HepG2 (cell line): ENCODE results near the gene TK2. TPM values are rescaled to one million over a fixed set of nuclear protein-coding genes. Genes with fewer than 3 reads are reported as not detected.

Experiments used
- CCAR2 ChIP-seq: fragments of 200-400 bp; formaldehyde crosslinking; optimal IDR thresholded peaks from 2 replicates; pipeline ENCODE3; 2018; ENCODE audit warnings: low read depth, mild to moderate bottlenecking, low read length, moderate library complexity
- CREB3 ChIP-seq: sonication (generic); formaldehyde crosslinking; IDR thresholded peaks from 2 replicates; pipeline ENCODE4 v1.5.0; 2020; ENCODE audit warnings: missing genetic modification reagents
- EP300 ChIP-seq, 3 experiments: sonication (generic) in 1 of 3; formaldehyde crosslinking in 1 of 3; IDR thresholded peaks; 2 replicates each; pipeline versions ENCODE4 v1.5.1 to v1.6.1; 2011 to 2020; ENCODE audit warnings: low read depth in 2 of 3, low read length in 2 of 3, borderline replicate concordance in 1 of 3, improper control_type of control experiment in 1 of 3, mild to moderate bottlenecking in 1 of 3, missing genetic modification reagents in 1 of 3, moderate library complexity in 1 of 3
- HMGXB4 ChIP-seq, 2 experiments: sonication (generic) in 1 of 2; formaldehyde crosslinking in 1 of 2; IDR thresholded peaks; 2 replicates each; pipeline versions ENCODE4 v1.4.0 to v1.6.1; 2018 to 2020; ENCODE audit warnings: missing genetic modification reagents in 2 of 2, borderline replicate concordance in 1 of 2, low read depth in 1 of 2, mild to moderate bottlenecking in 1 of 2, missing biosample characterization in 1 of 2
- KDM2A ChIP-seq: sonication (generic); formaldehyde crosslinking; IDR thresholded peaks from 2 replicates; pipeline ENCODE4 v1.4.0; 2020; ENCODE audit warnings: low read depth, missing genetic modification reagents, borderline replicate concordance
- NR0B2 ChIP-seq: sonication (generic); formaldehyde crosslinking; IDR thresholded peaks from 2 replicates; pipeline ENCODE4 v1.4.0; 2020; ENCODE audit warnings: mild to moderate bottlenecking, missing genetic modification reagents
- PLRG1 ChIP-seq: fragments of 450-650 bp; conservative IDR thresholded peaks from 2 replicates; pipeline ENCODE4 v1.6.1; 2016
- PRPF4 ChIP-seq: fragments of 200-400 bp; formaldehyde crosslinking; IDR thresholded peaks from 2 replicates; pipeline ENCODE4 v1.6.1; 2016; ENCODE audit warnings: low read length, low read depth; ENCODE audit not compliant: poor library complexity, severe bottlenecking
- RBM22 ChIP-seq: fragments of 200-400 bp; formaldehyde crosslinking; optimal IDR thresholded peaks from 2 replicates; pipeline ENCODE3; 2017; ENCODE audit warnings: mild to moderate bottlenecking, low read length, moderate library complexity
- RFX3 ChIP-seq: IDR thresholded peaks from 2 replicates; pipeline ENCODE4 v1.6.1; 2016; ENCODE audit warnings: missing biosample characterization, missing genetic modification reagents
- SOX6 ChIP-seq, 2 experiments: fragments of 450-650 bp in 1 of 2; sonication (generic) in 1 of 2; formaldehyde crosslinking in 1 of 2; IDR thresholded peaks; 2 replicates each; pipeline versions ENCODE4 v1.4.0 to v1.6.1; 2017 to 2020; ENCODE audit warnings: antibody characterized with exemption in 1 of 2, mild to moderate bottlenecking in 1 of 2, missing genetic modification reagents in 1 of 2
- SRF ChIP-seq: IDR thresholded peaks from 2 replicates; pipeline ENCODE4 v1.6.1; 2011; ENCODE audit warnings: mild to moderate bottlenecking, low read depth, low read length, moderate library complexity
- TBL1XR1 ChIP-seq: fragments of 150-350 bp; IDR thresholded peaks from 2 replicates; pipeline ENCODE4 v1.6.1; 2014; ENCODE audit warnings: borderline replicate concordance, low read length; ENCODE audit not compliant: partially characterized antibody
- ZBTB38 ChIP-seq: sonication (generic); formaldehyde crosslinking; IDR thresholded peaks from 2 replicates; pipeline ENCODE4 v1.5.1; 2020; ENCODE audit warnings: mild to moderate bottlenecking, missing genetic modification reagents
- ZC3H4 ChIP-seq: sonication (generic); formaldehyde crosslinking; IDR thresholded peaks from 2 replicates; pipeline ENCODE4 v1.4.0; 2020; ENCODE audit warnings: missing genetic modification reagents, borderline replicate concordance
- ZNF138 ChIP-seq: sonication (generic); formaldehyde crosslinking; IDR thresholded peaks from 2 replicates; pipeline ENCODE4 v1.5.0; 2020; ENCODE audit warnings: mild to moderate bottlenecking, low read depth, missing genetic modification reagents
- ZNF225 ChIP-seq: sonication (generic); formaldehyde crosslinking; IDR thresholded peaks from 2 replicates; pipeline ENCODE4 v1.4.0; 2020; ENCODE audit warnings: mild to moderate bottlenecking, missing genetic modification reagents
- ZNF275 ChIP-seq: sonication (generic); formaldehyde crosslinking; IDR thresholded peaks from 2 replicates; pipeline ENCODE4 v1.8.0; 2022; ENCODE audit warnings: missing genetic modification reagents, mild to moderate bottlenecking, inconsistent platforms, borderline replicate concordance
- ZNF329 ChIP-seq: sonication (generic); formaldehyde crosslinking; IDR thresholded peaks from 2 replicates; pipeline ENCODE4 v1.9.0; 2021; ENCODE audit warnings: low read depth, mild to moderate bottlenecking, missing genetic modification reagents
- ZNF430 ChIP-seq: sonication (generic); formaldehyde crosslinking; IDR thresholded peaks from 2 replicates; pipeline ENCODE4 v1.9.0; 2021; ENCODE audit warnings: mild to moderate bottlenecking, missing genetic modification reagents
- ZNF567 ChIP-seq: sonication (generic); formaldehyde crosslinking; IDR thresholded peaks from 2 replicates; pipeline ENCODE4 v1.8.1; 2023; ENCODE audit warnings: mild to moderate bottlenecking, missing genetic modification reagents, borderline replicate concordance
- ZNF616 ChIP-seq: sonication (generic); formaldehyde crosslinking; IDR thresholded peaks from 2 replicates; pipeline ENCODE4 v1.5.0; 2020; ENCODE audit warnings: low read depth, mild to moderate bottlenecking, missing genetic modification reagents
- ZNF768 ChIP-seq: sonication (generic); formaldehyde crosslinking; IDR thresholded peaks from 2 replicates; pipeline ENCODE4 v1.4.0; 2020; ENCODE audit warnings: missing genetic modification reagents
- ZNF782 ChIP-seq: sonication (generic); formaldehyde crosslinking; IDR thresholded peaks from 2 replicates; pipeline ENCODE4 v1.4.0; 2020; ENCODE audit warnings: missing genetic modification reagents, mild to moderate bottlenecking, borderline replicate concordance
- ZSCAN25 ChIP-seq: sonication (generic); formaldehyde crosslinking; IDR thresholded peaks from 2 replicates; pipeline ENCODE4 v1.8.0; 2022; ENCODE audit warnings: mild to moderate bottlenecking, missing genetic modification reagents
- polyA plus RNA-seq, 8 experiments: library from polyadenylated mRNA; depleted of rRNA in 3 of 8; stranded (reverse) in 7 of 8; unstranded in 1 of 8; fragments of >200 nt; fragmentation: Illumina TruSeq in 4 of 8; extraction: Trizol in 4 of 8; gene quantifications; 2 replicates each; pipeline versions ENCODE4 v1.2.1 to v1.2.3, GENCODE V29; 2011 to 2016; ENCODE audit warnings: low read depth in 4 of 8, missing spikeins in 1 of 8, mixed read lengths in 1 of 8; ENCODE audit not compliant: insufficient read depth in 1 of 8
- total RNA-seq, 5 experiments: library from RNA; depleted of rRNA; stranded (reverse); fragments of >200 nt; fragmentation: Illumina TruSeq; extraction: Trizol; gene quantifications; 2 replicates each; pipeline ENCODE4 v1.2.3, GENCODE V29; 2016; ENCODE audit warnings: low read depth in 1 of 5

The TK2 gene
- total and polyA plus RNA-seq, 2 of the 13 experiments (the other 11 are each of a cell fraction or from before 2014, with no cell fraction given): 18.7 to 21.0 TPM

- TF ChIP-seq ZNF275 (CRISPR knock-in tag) (no peak), SRF (no peak), RFX3 (CRISPR knock-in tag) (no peak), ZNF430 (CRISPR knock-in tag) (no peak), NR0B2 (CRISPR knock-in tag) (peak; percentile 63; the same call in 1 of the 2 replicates), TBL1XR1 (no peak), ZSCAN25 (CRISPR knock-in tag) (0 out of 2 replicates have a peak, but pooled peaks have one; percentile 39), RBM22 (peak; percentile 5), SOX6 (IDR thresholded peaks at IDR 0.05) (no peak), SOX6 (CRISPR knock-in tag; IDR thresholded peaks at IDR 0.05) (no peak; the same call in 1 of the 2 replicates), CREB3 (no peak), ZNF567 (CRISPR knock-in tag) (0 out of 2 replicates have a peak, but pooled peaks have one; percentile 63), CCAR2 (no peak), ZNF768 (peak; percentile 48), EP300 (IDR thresholded peaks at IDR 0.05; ENCODE audit: low read depth in 2 of 2, low read length in 2 of 2) (no peak), EP300 (CRISPR knock-in tag; IDR thresholded peaks at IDR 0.05; ENCODE audit: borderline replicate concordance) (no peak), ZNF138 (no peak), PLRG1 (no peak), ZNF225 (no peak), ZNF329 (peak; percentile 7; the same call in 1 of the 2 replicates), ZNF616 (CRISPR knock-in tag) (no peak), ZBTB38 (CRISPR knock-in tag) (peak; percentile 100), PRPF4 (peak; percentile 84), ZNF782 (CRISPR knock-in tag) (0 out of 2 replicates have a peak, but pooled peaks have one; percentile 46), HMGXB4 (CRISPR knock-in tag; IDR thresholded peaks at IDR 0.05; ENCODE audit: borderline replicate concordance in 1 of 2, low read depth in 1 of 2) (0 out of 4 replicates have a peak, but pooled peaks of 1 of the 2 experiments have one; percentile 18), ZC3H4 (CRISPR knock-in tag) (peak; percentile 95), KDM2A (CRISPR knock-in tag) (no peak)
These were observed 32.2 kb downstream of the TK2 start (continued) for GRCh38 chr16:66517586-66518263.
